MCF 10A (cell line): Measurements from ENCODE around the gene PC. TPM values are rescaled to one million over a fixed set of nuclear protein-coding genes. Genes with fewer than 3 reads are reported as not detected.

Source experiments
- BruUV-seq: library from RNA; stranded (reverse); fragments of 400-500 nt; replicated peaks from 2 replicates; lab custom pipeline; 2021; lab: Mats Ljungman, UMichigan
- CTCF ChIA-PET: fragments of 300-600 bp; sonication (Branson Sonifier 250); formaldehyde crosslinking; extraction: SDS; loops from one replicate; lab custom pipeline; 2021; ENCODE audit warnings: antibody characterized with exemption, inconsistent platforms; lab: Yijun Ruan, JAX
- POLR2A ChIA-PET: fragments of 300-600, 350-650 bp; sonication (Branson Sonifier 250); formaldehyde crosslinking; extraction: SDS; loops from one replicate; lab custom pipeline; 2020; ENCODE audit warnings: antibody characterized with exemption, inconsistent platforms; lab: Yijun Ruan, JAX
- DNase-seq: peaks from one replicate; pipeline ENCODE4 v3.0.0-alpha.2; 2018; ENCODE audit not compliant: unreplicated experiment
- H3K27ac Mint-ChIP-seq: one replicate; pipeline ENCODE4 v1.8.0; 2022; ENCODE audit warnings: mild to moderate bottlenecking, low read depth, mixed read lengths; ENCODE audit not compliant: unreplicated experiment
- H3K27me3 Mint-ChIP-seq: one replicate; pipeline ENCODE4 v1.8.0; 2022; ENCODE audit warnings: mixed read lengths; ENCODE audit not compliant: insufficient read depth, unreplicated experiment
- H3K36me3 Mint-ChIP-seq: one replicate; pipeline ENCODE4 v1.8.0; 2022; ENCODE audit warnings: mild to moderate bottlenecking, moderate library complexity, mixed read lengths; ENCODE audit not compliant: insufficient read depth, unreplicated experiment
- H3K4me1 Mint-ChIP-seq: one replicate; pipeline ENCODE4 v1.8.0; 2022; ENCODE audit warnings: mixed read lengths; ENCODE audit not compliant: insufficient read depth, unreplicated experiment
- H3K4me3 Mint-ChIP-seq: one replicate; pipeline ENCODE4 v1.8.0; 2022; ENCODE audit warnings: mild to moderate bottlenecking, moderate library complexity, mixed read lengths; ENCODE audit not compliant: unreplicated experiment
- H3K9me3 Mint-ChIP-seq: one replicate; pipeline ENCODE4 v1.8.0; 2022; ENCODE audit warnings: mixed read lengths; ENCODE audit not compliant: unreplicated experiment
- CTCF ChIP-seq: fragments of 200-600 bp; IDR thresholded peaks from one replicate; pipeline ENCODE4 v1.8.0; 2022; ENCODE audit warnings: antibody characterized with exemption, mild to moderate bottlenecking; ENCODE audit not compliant: unreplicated experiment
- intact Hi-C: fragments of 100-400 bp; cut with micrococcal nuclease; formaldehyde crosslinking; loops from 2 replicates; pipeline ENCODE4 v1.14.1; 2022
- total RNA-seq: library from RNA; stranded (reverse); gene quantifications from 2 replicates; pipeline ENCODE4 v1.2.3, GENCODE V29; 2022

PC gene
- total RNA-seq, 1 experiment from 2014 or later, result 37.7 TPM

- no peaks in the 10 kb centered on the region for H3K36me3 Mint-ChIP-seq
- BruUV-seq, result no TSS peak
- CTCF ChIA-PET, result no interaction called here
Measured at GRCh38 chr11:67002921-67003411, 44.8 kb upstream of the PC start.

GRCh38 chr11:67002297-67002913 lies 44.2 kb upstream of the PC start:
- Mint-ChIP-seq H3K27me3 (no peaks in the 10 kb centered on the region), H3K4me1 (no peaks in the 10 kb centered on the region), H3K36me3 (no peaks in the 10 kb centered on the region), H3K4me3 (no peak overlapping the region), H3K27ac (no peak overlapping the region), H3K9me3 (no peaks in the 10 kb centered on the region)
- CTCF ChIA-PET, result interaction anchor here (0.7 kb wide), 1 partner anchor 261 kb away, joined by 3 read pairs; no protein-coding TSS in a partner anchor
- intact Hi-C loops, result no loop called here
- no peak for TF ChIP-seq CTCF
- no peak for DNase-seq
- POLR2A ChIA-PET, result no interaction called here
- no TSS peak for BruUV-seq

More at GRCh38 chr11:67002921-67003411, 44.8 kb upstream of the PC start:
- no peaks in the 10 kb centered on the region for H3K27me3 Mint-ChIP-seq
- no peak overlapping the region for H3K4me3 Mint-ChIP-seq
- POLR2A ChIA-PET, result no interaction called here
- DNase-seq, result no peak
- no peak for TF ChIP-seq CTCF
- intact Hi-C loops, result no loop called here
- no peaks in the 10 kb centered on the region for H3K9me3 Mint-ChIP-seq
- no peak overlapping the region for H3K27ac Mint-ChIP-seq
- no peaks in the 10 kb centered on the region for H3K4me1 Mint-ChIP-seq

- H3K4me3 Mint-ChIP-seq, result no peak overlapping the region
- no peak for DNase-seq
- H3K4me1 Mint-ChIP-seq, result no peaks in the 10 kb centered on the region
- H3K9me3 Mint-ChIP-seq, result no peaks in the 10 kb centered on the region
- intact Hi-C loops, result no loop called here
- no peaks in the 10 kb centered on the region for H3K36me3 Mint-ChIP-seq
- no peak overlapping the region for H3K27ac Mint-ChIP-seq
- no peak for TF ChIP-seq CTCF
- no TSS peak for BruUV-seq
- H3K27me3 Mint-ChIP-seq, result no peaks in the 10 kb centered on the region
- POLR2A ChIA-PET, result no interaction called here
- CTCF ChIA-PET, result interaction anchor here (0.6 kb wide), 1 partner anchor 26 kb away, joined by 3 read pairs; no protein-coding TSS in a partner anchor
Measured at GRCh38 chr11:67001332-67001731, 43.1 kb upstream of the PC start.

- Mint-ChIP-seq H3K27me3 (no peaks in the 10 kb centered on the region), H3K4me3 (no peak overlapping the region), H3K36me3 (no peaks in the 10 kb centered on the region), H3K27ac (no peak overlapping the region), H3K9me3 (no peaks in the 10 kb centered on the region), H3K4me1 (no peaks in the 10 kb centered on the region)
- intact Hi-C loops, result no loop called here
- DNase-seq, result no peak
- POLR2A ChIA-PET, result no interaction called here
- TF ChIP-seq CTCF, result no peak
- BruUV-seq, result no TSS peak
- CTCF ChIA-PET, result no interaction called here
Measured at GRCh38 chr11:66999555-66999954, 41.4 kb upstream of the PC start.
